Breast epithelium (tissue), 3 donors: ENCODE measurements around the gene VAMP2.

Experiments
- POLR2A ChIP-seq: fragments of 450-650 bp; IDR thresholded peaks from one replicate; pipeline ENCODE4 v1.6.1; 2016; ENCODE audit warnings: antibody characterized with exemption, mild to moderate bottlenecking, moderate library complexity
- POLR2AphosphoS5 ChIP-seq, 3 donors: sonication (generic); formaldehyde crosslinking; IDR thresholded peaks; one replicate each; pipeline ENCODE4 v1.6.1; 2017; ENCODE audit warnings: antibody characterized with exemption in 3 of 3
- TF ChIP-seq, protein P1 (sequence below), 3 donors: fragments of 450-650 bp; IDR thresholded peaks; one replicate each; pipeline ENCODE4 v1.5.1; 2016 to 2017; ENCODE audit warnings: antibody characterized with exemption in 3 of 3, mild to moderate bottlenecking in 3 of 3, moderate library complexity in 3 of 3

DNA sequence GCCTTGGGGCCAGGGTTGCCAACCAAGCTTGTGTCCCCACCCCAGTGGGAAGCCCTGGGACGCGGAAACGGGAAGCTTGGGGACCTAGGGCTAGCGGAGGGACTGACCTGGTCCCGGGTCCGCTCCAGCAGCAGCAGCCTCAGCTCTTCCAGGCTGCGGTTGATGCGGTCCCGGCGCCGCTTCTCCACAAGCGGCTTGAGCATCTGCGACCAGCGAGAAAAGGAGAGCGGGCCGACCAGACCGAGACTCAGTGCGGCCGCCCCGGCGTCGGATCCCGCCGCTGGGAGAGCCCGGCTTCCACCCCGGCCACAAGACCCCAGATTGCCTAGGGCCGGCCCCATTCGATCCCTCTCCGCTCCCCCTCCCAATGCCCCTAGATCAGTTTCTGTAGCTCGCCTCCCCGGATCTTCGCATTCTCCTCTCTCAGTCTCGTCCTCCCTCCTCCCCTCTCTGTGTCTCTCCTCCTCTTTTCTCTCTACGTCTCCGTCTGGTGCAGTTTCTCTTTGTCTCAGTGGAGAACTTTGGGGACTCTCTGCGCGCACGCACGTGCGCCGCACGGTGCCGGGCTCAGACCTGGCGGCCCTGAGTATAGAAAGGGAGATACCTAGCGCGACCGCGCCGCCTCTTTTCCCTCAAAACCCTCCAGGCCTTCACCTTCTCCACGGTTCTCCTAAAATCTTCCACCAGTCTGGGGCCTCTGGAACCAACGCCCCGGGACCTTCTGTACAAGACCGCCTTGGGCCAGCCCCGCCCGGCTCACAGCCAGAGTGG lies 39.6 kb downstream of the VAMP2 start:
- TF ChIP-seq, protein P1, sequence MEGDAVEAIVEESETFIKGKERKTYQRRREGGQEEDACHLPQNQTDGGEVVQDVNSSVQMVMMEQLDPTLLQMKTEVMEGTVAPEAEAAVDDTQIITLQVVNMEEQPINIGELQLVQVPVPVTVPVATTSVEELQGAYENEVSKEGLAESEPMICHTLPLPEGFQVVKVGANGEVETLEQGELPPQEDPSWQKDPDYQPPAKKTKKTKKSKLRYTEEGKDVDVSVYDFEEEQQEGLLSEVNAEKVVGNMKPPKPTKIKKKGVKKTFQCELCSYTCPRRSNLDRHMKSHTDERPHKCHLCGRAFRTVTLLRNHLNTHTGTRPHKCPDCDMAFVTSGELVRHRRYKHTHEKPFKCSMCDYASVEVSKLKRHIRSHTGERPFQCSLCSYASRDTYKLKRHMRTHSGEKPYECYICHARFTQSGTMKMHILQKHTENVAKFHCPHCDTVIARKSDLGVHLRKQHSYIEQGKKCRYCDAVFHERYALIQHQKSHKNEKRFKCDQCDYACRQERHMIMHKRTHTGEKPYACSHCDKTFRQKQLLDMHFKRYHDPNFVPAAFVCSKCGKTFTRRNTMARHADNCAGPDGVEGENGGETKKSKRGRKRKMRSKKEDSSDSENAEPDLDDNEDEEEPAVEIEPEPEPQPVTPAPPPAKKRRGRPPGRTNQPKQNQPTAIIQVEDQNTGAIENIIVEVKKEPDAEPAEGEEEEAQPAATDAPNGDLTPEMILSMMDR (IDR thresholded peaks at IDR 0.05) = no peak
- TF ChIP-seq POLR2A = no peak
- TF ChIP-seq POLR2AphosphoS5 (IDR thresholded peaks at IDR 0.05) = no peak
